K562 (cell line): ENCODE measurements around the gene STK31. TPM values are rescaled to one million over a fixed set of nuclear protein-coding genes. Genes with fewer than 3 reads are reported as not detected.

Experiments
- ATAC-seq: fragments of 200-7000 bp; cut with Tn5 transposase; 3 replicates; pipeline ENCODE4 v1.9.1; 2020; ENCODE audit warnings: moderate library complexity
- BruUV-seq: library from RNA; stranded (reverse); fragments of 400-500 nt; replicated peaks from 2 replicates; lab custom pipeline; 2021; lab: Mats Ljungman, UMichigan
- CTCF ChIA-PET: fragments of 300-600 bp; formaldehyde crosslinking; extraction: SDS; loops from one replicate; lab custom pipeline; 2021; ENCODE audit warnings: low intra/inter-chr PET ratio; lab: Yijun Ruan, JAX
- POLR2A ChIA-PET: fragments of 300-600, 350-650 bp; sonication (Branson Sonifier 250); formaldehyde crosslinking; extraction: SDS; loops from one replicate; lab custom pipeline; 2021; ENCODE audit warnings: antibody characterized with exemption, inconsistent platforms; lab: Yijun Ruan, JAX
- DNase-seq, 4 experiments: peaks; one replicate each; pipeline versions ENCODE4 v3.0.0 to v3.0.0-alpha.2; 2011 to 2018; ENCODE audit warnings: low spot score in 3 of 4, mixed read lengths in 3 of 4; ENCODE audit errors: extremely low read depth in 1 of 4
- FAIRE-seq: peaks from 2 replicates; lab custom pipeline; 2011; peaks lifted over from hg19 to GRCh38; lab: Jason Lieb, UNC
- H2AFZ ChIP-seq: 2 replicates; pipeline ENCODE4 v1.6.0; 2011; ENCODE audit warnings: low read depth, low read length, control low read depth, inconsistent platforms
- H3K27ac ChIP-seq: fragments of 200-600 bp; 3 replicates; pipeline ENCODE4 v1.8.0; 2011; ENCODE audit warnings: low read depth, mild to moderate bottlenecking, control low read depth, inconsistent platforms, low read length, moderate library complexity, mixed read lengths; ENCODE audit errors: extremely low read depth
- H3K27me3 ChIP-seq, 2 experiments: fragments of 300-600 bp in 1 of 2; 2 replicates in 1 of 2; 3 replicates in 1 of 2; pipeline versions ENCODE4 v1.6.0 to v1.8.0; 2011; ENCODE audit warnings: inconsistent platforms in 2 of 2, low read length in 2 of 2, mild to moderate bottlenecking in 1 of 2, mixed read lengths in 1 of 2, moderate library complexity in 1 of 2; ENCODE audit not compliant: control insufficient read depth in 2 of 2, insufficient read depth in 2 of 2
- H3K36me3 ChIP-seq: fragments of 300-600 bp; 3 replicates; pipeline ENCODE4 v1.8.0; 2011; ENCODE audit warnings: mild to moderate bottlenecking, low read length, inconsistent platforms; ENCODE audit not compliant: control insufficient read depth, insufficient read depth
- H3K4me1 ChIP-seq, 2 experiments: fragments of 200-600 bp in 1 of 2; replicated peaks in 1 of 2; 2 replicates in 1 of 2; 3 replicates in 1 of 2; pipeline versions ENCODE4 v1.5.1 to v1.8.0; 2011; ENCODE audit warnings: inconsistent platforms in 2 of 2, low read length in 2 of 2, mild to moderate bottlenecking in 1 of 2, mixed read lengths in 1 of 2, moderate library complexity in 1 of 2; ENCODE audit not compliant: control insufficient read depth in 2 of 2, insufficient read depth in 2 of 2
- H3K4me2 ChIP-seq: 2 replicates; pipeline ENCODE4 v1.6.1; 2011; ENCODE audit warnings: low read length, control low read depth, inconsistent platforms, mixed read lengths; ENCODE audit not compliant: insufficient read depth
- H3K4me3 ChIP-seq: fragments of 200-600 bp; sonication (generic), shearing (Covaris generic); 2 replicates; pipeline ENCODE4 v1.5.1; 2016; ENCODE audit warnings: control low read depth, inconsistent platforms
- H3K79me2 ChIP-seq: fragments of 200-600 bp; 3 replicates; pipeline ENCODE4 v1.8.0; 2011; ENCODE audit warnings: low read length, inconsistent platforms; ENCODE audit not compliant: control insufficient read depth, insufficient read depth
- H3K9ac ChIP-seq, 2 experiments: 2 replicates each; pipeline versions ENCODE4 v1.6.0 to v1.6.1; 2011; ENCODE audit warnings: low read depth in 2 of 2, low read length in 2 of 2, control low read depth in 1 of 2, inconsistent platforms in 1 of 2, mild to moderate bottlenecking in 1 of 2, mixed read lengths in 1 of 2; ENCODE audit not compliant: insufficient read depth in 1 of 2
- H3K9me1 ChIP-seq: one replicate; pipeline ENCODE4 v1.6.0; 2011; ENCODE audit warnings: inconsistent platforms, mild to moderate bottlenecking, low read length, moderate library complexity; ENCODE audit not compliant: control insufficient read depth, insufficient read depth
- H3K9me3 ChIP-seq: replicated peaks from 2 replicates; pipeline ENCODE4 v1.5.1; 2011; ENCODE audit warnings: low read depth, low read length, inconsistent platforms; ENCODE audit not compliant: control insufficient read depth, insufficient read depth
- H4K20me1 ChIP-seq: replicated peaks from 2 replicates; pipeline ENCODE4 v1.6.1; 2011; ENCODE audit warnings: low read length, inconsistent platforms, mixed read lengths; ENCODE audit not compliant: control insufficient read depth, insufficient read depth
- C11orf30 ChIP-seq: fragments of 450-650 bp; IDR thresholded peaks from 2 replicates; pipeline ENCODE4 v1.6.1; 2016; ENCODE audit warnings: low read depth, mild to moderate bottlenecking
- CC2D1A ChIP-seq: fragments of 450-650 bp; IDR thresholded peaks from 2 replicates; pipeline ENCODE4 v1.6.1; 2017; ENCODE audit warnings: mild to moderate bottlenecking
- CHAMP1 ChIP-seq: fragments of 450-650 bp; IDR thresholded peaks from 2 replicates; pipeline ENCODE4 v1.6.1; 2016; ENCODE audit warnings: mild to moderate bottlenecking
- CTCF ChIP-seq, 3 experiments: IDR thresholded peaks in 2 of 3; conservative IDR thresholded peaks in 1 of 3; 2 replicates each; pipeline ENCODE4 v1.5.1; 2011 to 2012; ENCODE audit warnings: low read length in 3 of 3, mild to moderate bottlenecking in 3 of 3, control low read depth in 2 of 3, improper control_type of control experiment in 1 of 3, inconsistent platforms in 1 of 3, low read depth in 1 of 3, mixed read lengths in 1 of 3, moderate library complexity in 1 of 3; ENCODE audit not compliant: insufficient read depth in 2 of 3
- DPF2 ChIP-seq: fragments of 450-650 bp; IDR thresholded peaks from 2 replicates; pipeline ENCODE4 v1.6.1; 2016
- HDAC6 ChIP-seq: IDR thresholded peaks from 2 replicates; pipeline ENCODE4 v1.6.1; 2012; ENCODE audit warnings: low read depth, mild to moderate bottlenecking, control low read depth, inconsistent platforms, low read length, moderate library complexity
- MAFG ChIP-seq: fragments of 450-650 bp; conservative IDR thresholded peaks from 2 replicates; pipeline ENCODE4 v1.6.1; 2016; ENCODE audit warnings: missing genetic modification characterization, missing compliant biosample characterization
- PCBP1 ChIP-seq: fragments of 200-400 bp; formaldehyde crosslinking; IDR thresholded peaks from 2 replicates; pipeline ENCODE4 v1.6.1; 2018; ENCODE audit warnings: mild to moderate bottlenecking, low read depth, low read length; ENCODE audit not compliant: poor library complexity, severe bottlenecking
- POLR2AphosphoS2 ChIP-seq: IDR thresholded peaks from 2 replicates; pipeline ENCODE4 v1.6.1; 2012; ENCODE audit warnings: low read length, improper control_type of control experiment
- SOX6 ChIP-seq: fragments of 450-650 bp; IDR thresholded peaks from 2 replicates; pipeline ENCODE4 v1.6.1; 2014; ENCODE audit warnings: mild to moderate bottlenecking
- ZNF274 ChIP-seq: IDR thresholded peaks from 2 replicates; pipeline ENCODE4 v1.6.1; 2011; ENCODE audit warnings: low read depth, mild to moderate bottlenecking, low read length, moderate library complexity, borderline replicate concordance
- ZNF507 ChIP-seq: conservative IDR thresholded peaks from 2 replicates; pipeline ENCODE4 v1.6.1; 2017; ENCODE audit warnings: missing genetic modification characterization, missing compliant biosample characterization
- ZNF589 ChIP-seq: fragments of 200-800 bp; sonication (Bioruptor generic); IDR thresholded peaks from 2 replicates; pipeline ENCODE4 v1.6.1; 2016; ENCODE audit warnings: low read depth, missing genetic modification characterization, missing compliant biosample characterization
- WGBS: fragments of 100-300 bp; shearing (Covaris generic); methylation state at CpG from one replicate; pipeline ENCODE4 v1.1.6; 2016; ENCODE audit warnings: low coverage, mixed read lengths; ENCODE audit not compliant: insufficient coverage; ENCODE audit errors: missing lambda C conversion rate; 5-methylcytosine and 5-hydroxymethylcytosine counted together
- in situ Hi-C: fragments of 300-500 bp; cut with MboI; formaldehyde crosslinking; loops from 4 replicates; pipeline ENCODE4 v1.15.0; 2018; ENCODE audit warnings: inconsistent platforms, mixed read lengths
- intact Hi-C: fragments of 100-400 bp; cut with micrococcal nuclease; formaldehyde crosslinking; loops from 2 replicates; pipeline ENCODE4 v1.14.2; 2022
- polyA plus RNA-seq, 8 experiments: library from polyadenylated mRNA; depleted of rRNA in 4 of 8; stranded (reverse) in 5 of 8; unstranded in 3 of 8; fragments of >200 nt; fragmentation: Nextera tagmentation in 2 of 8; fragmentation: Illumina TruSeq in 1 of 8; extraction: Ambion mirVana in 2 of 8; extraction: Trizol in 1 of 8; gene quantifications; 2 replicates each; pipeline versions ENCODE4 v1.2.1 to v1.2.3, GENCODE V29; 2011 to 2014; ENCODE audit warnings: inconsistent platforms in 1 of 8, missing spikeins in 1 of 8
- total RNA-seq, 7 experiments: library from RNA; depleted of rRNA in 6 of 7; stranded (reverse); fragments of >200 nt in 6 of 7; fragmentation: Illumina TruSeq in 2 of 7; extraction: Trizol in 2 of 7; gene quantifications; 2 replicates each; pipeline versions ENCODE4 v1.2.1 to v1.2.3, GENCODE V29; 2011 to 2021; ENCODE audit warnings: low replicate concordance in 1 of 7

The STK31 gene
- total and polyA plus RNA-seq, 9 of the 15 experiments (the other 6 are each of a cell fraction or from before 2014, with no cell fraction given) = 0.09 to 1.2 (median 0.26) TPM

- Histone ChIP-seq H3K4me2 (no peak overlapping the region), H3K9ac (no peak overlapping the region), H2AFZ (peak overlapping the region; percentile 46; the same call in 1 of the 2 replicates), H3K27me3 (no peaks in the 10 kb centered on the region)
- 45% methylated on average over 1 of the region's 1 CpG for WGBS
- intact Hi-C loops = no loop called here
- no peak for DNase-seq
- TF ChIP-seq ZNF507 (peak; percentile 80), ZNF274 (no peak), SOX6 (no peak)
- TF ChIP-seq, all 486 proteins: peak for 1
- Histone ChIP-seq H3K4me3 (no peak overlapping the region), H3K9me3 (0 out of 2 replicates have a peak, but pooled peaks cover 2% of the 10 kb centered on the region), H3K27ac (no peak overlapping the region), H3K79me2 (no peaks in the 10 kb centered on the region), H3K4me1 (peaks cover 5 to 20% of the 10 kb centered on the region in 2 experiments; a peak in 2 of 5 replicates), H4K20me1 (no peaks in the 10 kb centered on the region), H3K9me1 (no peaks in the 10 kb centered on the region), H3K36me3 (no peaks in the 10 kb centered on the region)
- in situ Hi-C loops = no loop called here
- FAIRE-seq (no peak), ATAC-seq (no peak)
- CTCF ChIA-PET = no interaction called here
- BruUV-seq = no TSS peak
- POLR2A ChIA-PET = no interaction called here
These were observed 100.1 kb downstream of the STK31 start for GRCh38 chr7:23810099-23810498.

- ATAC-seq = peak; percentile 55; the same call in 2 of the 3 replicates
- FAIRE-seq = no peak
- intact Hi-C loops = no loop called here
- TF ChIP-seq CHAMP1 = peak; percentile 73
- no peak for TF ChIP-seq POLR2AphosphoS2
- TF ChIP-seq DPF2 = no peak
- TF ChIP-seq C11orf30 = peak; percentile 72
- peak; percentile 64 for TF ChIP-seq MAFG (tag)
- TF ChIP-seq CC2D1A = 0 out of 2 replicates have a peak, but pooled peaks have one; percentile 28
- no peak for TF ChIP-seq PCBP1
- no peak for TF ChIP-seq ZNF589
- TF ChIP-seq HDAC6 = no peak
- peak in 2 of 3 experiments; percentile 23 to 52; a peak in 4 of 6 replicates for TF ChIP-seq CTCF (IDR thresholded peaks at IDR 0.05 in 2 of 3, conservative IDR thresholded peaks at IDR 0.05 in 1 of 3; ENCODE audit: insufficient read depth in 2 of 3, low read depth in 1 of 3, low read length in 3 of 3)
These were observed 101.5 kb downstream of the STK31 start for GRCh38 chr7:23811540-23811939.

More at GRCh38 chr7:23811540-23811939, 101.5 kb downstream of the STK31 start:
- in situ Hi-C loops = no loop called here
- CTCF ChIA-PET = no interaction called here
- peak; percentile 8 to 25 (median 16) for DNase-seq
- no peaks in the 10 kb centered on the region for H3K9me1 ChIP-seq
- no peaks in the 10 kb centered on the region for H3K27me3 ChIP-seq
- H3K4me3 ChIP-seq = no peak overlapping the region
- H3K4me1 ChIP-seq = peaks cover 0 to 10% of the 10 kb centered on the region in 2 experiments; a peak in 2 of 5 replicates
- POLR2A ChIA-PET = no interaction called here
- BruUV-seq = no TSS peak
- H4K20me1 ChIP-seq = no peaks in the 10 kb centered on the region
- H3K9ac ChIP-seq = no peak overlapping the region
- no peak overlapping the region for H3K4me2 ChIP-seq
- no peak overlapping the region for H3K27ac ChIP-seq
- H3K36me3 ChIP-seq = no peaks in the 10 kb centered on the region
- peak overlapping the region; percentile 21; the same call in 1 of the 2 replicates for H2AFZ ChIP-seq
- H3K9me3 ChIP-seq = no peaks in the 10 kb centered on the region
- no peaks in the 10 kb centered on the region for H3K79me2 ChIP-seq
- WGBS = 44% methylated on average over 1 of the region's 1 CpG
